Activated effector memory CD4-positive, alpha-beta T cell treated with Interleukin-2 at 50 U/mL for 16 hours (primary cell): ENCODE data around the gene RCC1.
"Not testable (repeated sequence)": the region's sequence is repeated elsewhere in the genome, so short reads cannot be mapped to it uniquely, and the experiment has no call there.

Source experiments
- DNase-seq: peaks from one replicate; pipeline ENCODE4 v3.0.0-alpha.2; 2020

RCC1 gene

GRCh38 chr1:28512058-28512611, 6.3 kb downstream of the RCC1 start:
- no peak for DNase-seq

DNA sequence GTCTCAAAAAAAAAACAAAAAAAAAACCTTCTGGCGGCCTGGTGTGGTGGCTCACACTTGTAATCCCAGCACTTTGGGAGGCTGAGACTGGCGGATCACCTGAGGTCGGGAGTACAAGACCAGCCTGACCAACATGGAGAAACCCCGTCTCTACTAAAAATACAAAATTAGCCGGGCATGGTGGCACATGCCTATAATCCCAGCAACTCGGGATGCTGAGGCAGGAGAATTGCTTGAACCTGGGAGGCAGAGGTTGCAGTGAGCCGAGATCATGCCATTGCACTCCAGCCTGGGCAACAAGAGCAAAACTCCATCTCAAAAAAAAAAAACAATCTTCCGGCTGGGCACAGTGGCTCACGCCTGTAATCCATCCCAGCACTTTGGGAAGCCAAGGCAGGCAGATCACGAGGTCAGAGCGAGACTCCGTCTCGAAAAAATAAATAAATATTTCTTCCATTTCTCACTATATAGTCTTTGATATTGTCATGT, 8.6 kb downstream of the RCC1 start:
- DNase-seq, result not testable (repeated sequence)

DNA sequence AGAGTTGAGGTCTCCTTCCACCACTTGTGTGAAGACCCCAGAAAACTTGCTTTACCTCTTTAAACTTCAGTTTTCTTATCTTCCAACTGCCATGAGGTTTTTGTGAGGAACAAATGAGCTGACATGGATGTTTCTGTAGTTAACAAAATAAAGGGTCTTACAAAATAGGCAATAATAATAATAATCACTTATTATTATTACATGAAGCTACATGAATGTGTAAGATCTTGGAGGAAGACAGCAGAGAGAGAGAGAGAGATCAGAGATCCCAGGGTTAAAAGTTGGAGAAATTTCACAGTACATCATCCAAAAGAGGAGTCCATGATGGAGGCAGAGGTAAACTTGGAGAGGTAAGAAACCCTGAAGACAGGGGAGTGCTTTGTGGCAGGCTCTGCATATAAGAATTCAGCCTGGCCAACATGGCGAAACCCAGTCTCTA, 10.7 kb downstream of the RCC1 start:
- DNase-seq, result no peak

- DNase-seq, result no peak
Measured at GRCh38 chr1:28517649-28517999, 11.8 kb downstream of the RCC1 start.

DNA sequence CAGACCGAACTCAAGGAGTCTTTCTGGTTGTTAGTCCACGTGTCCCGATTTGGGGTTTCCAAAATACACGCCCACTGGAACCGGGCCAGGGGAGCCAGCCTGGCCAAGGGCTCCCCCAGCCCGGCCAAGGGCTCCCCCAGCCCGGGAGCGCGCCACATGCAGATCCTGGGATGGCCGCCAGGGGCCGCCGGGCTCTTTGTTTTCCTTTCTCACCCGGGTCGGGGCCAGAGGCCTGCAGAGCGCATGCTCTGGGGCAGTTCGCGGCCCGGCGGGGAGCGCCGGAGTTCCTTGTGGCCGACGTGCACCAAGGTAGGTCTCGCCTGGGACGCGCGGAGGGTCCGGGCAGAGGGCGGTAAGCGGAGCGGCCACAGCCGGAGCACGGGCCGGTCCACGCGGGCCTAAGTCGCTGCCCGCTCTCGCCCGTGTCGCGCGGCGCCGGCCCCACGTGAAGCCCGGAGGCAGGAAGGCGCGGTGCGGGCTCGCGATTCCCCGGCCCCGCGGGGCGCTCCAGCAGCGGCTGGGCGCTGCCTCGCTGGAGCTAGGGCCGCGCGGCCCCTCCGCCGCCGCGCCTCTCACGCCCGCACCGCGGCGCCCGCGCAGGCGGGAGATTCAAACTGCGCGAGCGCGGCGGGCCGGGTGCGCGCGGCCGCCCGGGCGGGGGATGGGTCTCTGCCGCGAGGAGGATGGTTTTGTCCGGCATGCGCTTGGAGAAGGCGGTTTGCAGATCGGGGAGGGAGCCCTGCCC, 12.3 kb downstream of the RCC1 start:
- DNase-seq, result peak; percentile 83

DNA sequence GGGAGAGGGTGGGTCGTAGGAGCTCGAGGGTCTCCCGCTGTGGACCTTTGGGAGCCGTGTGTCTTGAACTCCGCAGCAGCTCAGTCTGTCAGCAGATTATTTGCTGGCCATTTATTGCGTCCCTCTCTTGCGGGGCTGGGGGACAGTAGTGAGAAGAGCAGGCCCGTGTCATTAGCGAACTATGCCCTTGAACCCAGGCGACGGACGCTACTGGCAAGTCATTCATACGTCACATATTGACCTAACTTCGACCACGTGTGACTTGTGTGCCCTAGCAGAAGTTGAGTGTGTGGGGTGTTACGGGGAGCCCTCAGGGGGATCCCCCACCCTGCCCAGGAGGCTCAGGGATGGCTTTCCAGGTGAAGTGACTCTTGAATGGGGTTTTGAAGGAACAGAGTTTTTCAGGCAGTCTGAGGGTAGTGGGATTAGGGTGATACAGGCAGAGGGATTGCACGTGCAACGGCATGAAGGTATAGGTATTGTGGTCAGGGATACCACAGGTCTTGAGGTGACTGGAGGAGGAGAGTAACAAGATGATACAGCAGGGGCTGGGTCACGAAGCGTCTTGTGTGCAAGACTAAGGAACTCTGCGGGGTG, 13.0 kb downstream of the RCC1 start:
- DNase-seq, result no peak

DNA sequence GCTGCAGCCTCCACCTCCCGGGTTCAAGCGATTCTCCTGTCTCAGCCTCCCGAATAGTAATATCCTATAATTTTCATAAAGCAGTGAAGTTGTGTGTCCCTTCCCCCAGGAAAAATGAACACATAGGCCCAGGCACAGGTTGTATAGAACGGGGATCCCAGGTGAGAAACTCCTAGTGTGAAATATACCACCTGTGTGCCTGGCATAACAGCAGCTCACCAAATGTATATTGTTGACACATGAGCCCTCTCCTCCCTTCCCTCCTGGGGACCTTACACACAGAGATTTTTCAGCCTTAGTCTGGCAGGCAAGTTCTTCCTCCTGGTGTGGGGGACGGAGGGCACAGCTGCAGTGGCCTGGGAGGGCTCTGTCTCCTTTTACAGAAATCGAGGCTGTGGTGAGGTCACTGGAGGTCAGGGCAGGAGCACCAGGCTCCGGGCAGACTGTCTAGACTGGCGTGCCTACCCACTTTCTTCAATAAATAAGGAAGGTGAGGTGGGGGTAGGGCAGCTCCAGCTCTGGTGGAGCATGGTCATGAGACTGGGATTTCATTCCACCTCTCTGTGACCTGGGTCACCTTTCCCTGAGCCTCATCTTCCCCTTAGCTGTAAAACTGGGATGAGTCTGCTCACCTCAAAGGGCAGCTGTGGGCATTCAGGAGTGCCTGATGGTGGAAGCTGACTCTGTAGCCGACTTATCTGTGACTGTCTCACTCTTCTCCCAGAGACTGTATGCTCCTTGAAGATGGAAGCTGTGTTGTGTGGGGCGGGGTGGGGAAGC, 14.3 kb downstream of the RCC1 start:
- DNase-seq, result no peak

DNA sequence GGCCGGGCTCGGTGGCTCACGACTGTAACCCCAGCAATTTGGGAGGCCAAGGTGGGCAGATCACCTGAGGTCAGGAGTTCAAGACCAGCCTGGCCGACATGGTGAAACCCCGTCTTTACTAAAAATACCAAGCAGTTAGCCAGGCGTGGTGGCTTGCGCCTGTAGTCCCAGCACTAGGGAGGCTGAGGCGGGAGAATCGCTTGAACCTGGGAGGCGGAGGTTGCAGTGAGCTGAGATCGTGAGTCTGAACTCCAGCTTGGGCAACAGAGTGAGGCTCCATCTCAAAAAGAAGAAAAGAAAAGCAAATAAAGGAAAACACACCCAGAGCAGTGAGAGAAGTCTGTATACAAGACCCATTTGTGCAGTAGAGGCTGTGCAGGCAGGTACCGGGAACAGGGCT, 15.0 kb downstream of the RCC1 start:
- DNase-seq, result not testable (repeated sequence)

DNA sequence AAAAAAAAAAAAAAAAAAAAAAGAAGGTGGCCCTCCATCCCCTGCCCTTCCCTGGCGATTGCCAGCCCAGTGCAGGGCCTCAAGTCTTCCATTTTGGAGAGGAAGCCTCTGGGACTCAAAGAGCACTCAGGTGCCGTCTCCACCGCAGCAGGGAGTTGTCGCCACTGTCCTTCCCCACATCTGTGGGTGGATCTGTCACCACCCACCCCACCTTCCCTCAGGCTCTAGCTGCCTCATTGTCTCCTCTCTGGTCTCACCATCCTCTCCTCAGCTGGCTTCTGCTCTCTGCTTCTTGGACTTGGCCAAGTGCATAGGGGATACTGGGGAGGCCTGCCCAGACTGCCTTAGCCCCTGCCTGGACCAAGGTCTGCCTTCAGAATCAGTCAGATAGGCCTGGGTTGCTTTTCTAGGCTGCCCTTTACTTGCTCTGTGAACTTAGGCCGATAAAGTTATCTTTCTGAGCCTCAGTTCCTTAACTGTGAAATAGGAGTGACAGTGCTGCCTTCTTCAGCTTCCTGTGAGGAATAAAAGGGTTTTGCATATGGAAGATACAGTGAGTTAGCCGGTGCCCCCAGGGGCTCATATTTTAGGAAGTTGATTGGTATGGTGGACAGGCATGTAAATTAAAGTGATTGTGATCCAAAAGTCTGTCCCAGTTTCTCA, 15.8 kb downstream of the RCC1 start:
- DNase-seq, result no peak

DNA sequence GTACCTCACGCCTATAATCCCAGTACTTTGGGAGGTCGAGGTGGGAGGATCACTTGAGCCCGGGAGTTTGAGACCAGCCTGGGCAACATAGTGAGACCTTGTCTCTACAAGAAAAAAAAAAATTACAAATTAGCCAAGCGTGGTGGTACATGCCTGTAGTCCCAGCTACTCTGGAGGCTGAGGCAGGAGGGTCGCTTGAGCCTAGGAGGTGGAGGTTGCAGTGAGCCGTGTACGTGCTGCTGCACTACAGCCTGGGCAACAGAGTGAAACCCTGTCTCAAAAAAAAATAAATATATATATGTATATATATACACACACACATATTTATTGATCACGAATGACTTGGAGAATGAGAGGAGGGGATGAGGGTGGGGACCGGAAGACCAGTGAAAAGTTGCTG, 16.7 kb downstream of the RCC1 start:
- not testable (repeated sequence) for DNase-seq

DNA sequence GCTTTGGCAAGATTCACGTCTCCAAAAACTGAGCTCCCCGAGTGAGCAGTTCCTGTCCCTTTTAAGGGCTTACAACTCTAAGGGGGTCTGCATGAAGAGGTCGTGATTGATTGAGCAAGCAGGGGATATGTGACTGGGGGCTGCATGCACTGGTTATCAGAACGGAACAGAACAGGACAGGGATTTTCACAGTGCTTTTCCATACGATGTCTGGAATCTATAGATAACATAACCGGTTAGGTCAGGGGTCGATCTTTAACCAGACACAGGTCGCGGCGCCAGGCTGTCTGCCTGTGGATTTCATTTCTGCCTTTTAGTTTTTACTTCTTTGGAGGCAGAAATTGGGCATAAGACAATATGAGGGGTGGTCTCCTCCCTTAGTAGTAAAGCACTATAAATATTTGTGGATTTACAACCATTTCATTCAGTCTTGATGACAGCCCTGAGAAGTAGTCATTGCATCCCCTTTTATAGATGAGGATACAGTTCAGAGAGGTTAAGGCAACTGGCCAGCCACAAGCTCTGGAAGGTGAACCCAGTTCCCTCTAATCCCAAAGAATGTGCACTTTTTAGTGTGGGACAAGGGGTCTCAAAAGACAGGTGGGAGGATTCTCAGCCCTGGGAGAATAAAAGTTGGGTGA, 19.3 kb downstream of the RCC1 start:
- DNase-seq, result not testable (repeated sequence)

GRCh38 chr1:28526886-28527285, 21.0 kb downstream of the RCC1 start:
- DNase-seq, result no peak

- no peak for DNase-seq
Measured at GRCh38 chr1:28530456-28530855, 24.6 kb downstream of the RCC1 start.

DNA sequence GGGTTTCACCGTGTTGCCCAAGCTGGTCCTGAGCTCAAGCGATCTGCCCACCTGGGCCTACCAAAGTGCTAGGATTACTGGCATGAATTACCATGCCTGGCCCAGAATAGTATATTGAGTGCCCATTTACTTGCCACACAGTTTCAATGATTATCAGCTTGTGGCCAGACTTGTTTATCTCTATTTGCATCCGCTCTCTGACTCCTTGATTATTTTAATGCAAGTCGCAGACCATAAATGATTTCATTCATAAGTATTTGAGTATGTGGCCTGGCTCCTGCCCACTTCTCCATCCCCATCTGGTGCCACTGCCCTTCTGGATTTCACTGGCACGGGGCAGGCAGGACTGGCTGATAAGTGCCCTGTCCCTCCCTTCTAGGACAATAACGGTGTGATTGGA, 28.8 kb downstream of the RCC1 start:
- DNase-seq, result no peak

- DNase-seq, result no peak
Measured at GRCh38 chr1:28535180-28535579, 29.3 kb downstream of the RCC1 start.

GRCh38 chr1:28537457-28538199, 31.8 kb downstream of the RCC1 start:
- no peak for DNase-seq

DNA sequence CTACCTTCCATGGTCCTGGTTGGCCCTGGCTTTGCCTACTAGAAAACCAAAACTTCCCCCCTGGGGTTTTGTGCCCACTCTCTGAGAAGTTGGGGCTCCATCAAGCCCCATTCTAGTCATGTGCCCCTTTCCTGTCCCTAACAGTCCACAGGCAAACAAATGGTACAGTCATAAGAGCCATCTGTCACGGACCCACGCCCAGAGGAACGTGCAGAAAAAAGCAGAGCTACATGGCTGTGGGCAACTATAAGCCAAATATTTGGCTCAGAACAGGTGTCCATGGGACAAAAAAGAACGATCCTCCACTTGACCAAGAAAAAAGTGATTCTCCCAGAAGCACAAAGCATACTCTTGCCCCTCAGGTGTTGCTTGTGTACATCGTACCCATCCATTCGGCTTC, 32.4 kb downstream of the RCC1 start:
- DNase-seq, result no peak

- DNase-seq, result no peak
Measured at GRCh38 chr1:28540651-28541050, 34.8 kb downstream of the RCC1 start.

- DNase-seq, result not testable (repeated sequence)
Measured at GRCh38 chr1:28541414-28542015, 35.7 kb downstream of the RCC1 start.

DNA sequence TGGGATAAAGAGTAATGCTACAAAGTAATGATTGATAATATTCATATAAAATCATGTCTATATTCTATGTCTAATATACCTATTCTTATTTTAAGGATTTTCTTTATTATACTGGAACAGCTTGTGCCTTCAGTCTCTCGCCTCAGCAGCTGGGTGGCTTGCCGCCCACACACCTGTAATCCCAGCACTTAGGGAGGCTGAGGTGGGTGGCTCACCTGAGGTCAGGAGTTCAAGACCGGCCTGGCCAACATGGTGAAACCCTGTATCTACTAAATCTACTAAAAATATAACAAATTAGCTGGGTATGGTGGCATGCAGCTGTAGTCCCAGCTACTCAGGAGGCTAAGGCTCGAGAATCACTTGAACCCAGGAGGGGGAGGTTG, 39.4 kb downstream of the RCC1 start:
- no peak for DNase-seq

DNA sequence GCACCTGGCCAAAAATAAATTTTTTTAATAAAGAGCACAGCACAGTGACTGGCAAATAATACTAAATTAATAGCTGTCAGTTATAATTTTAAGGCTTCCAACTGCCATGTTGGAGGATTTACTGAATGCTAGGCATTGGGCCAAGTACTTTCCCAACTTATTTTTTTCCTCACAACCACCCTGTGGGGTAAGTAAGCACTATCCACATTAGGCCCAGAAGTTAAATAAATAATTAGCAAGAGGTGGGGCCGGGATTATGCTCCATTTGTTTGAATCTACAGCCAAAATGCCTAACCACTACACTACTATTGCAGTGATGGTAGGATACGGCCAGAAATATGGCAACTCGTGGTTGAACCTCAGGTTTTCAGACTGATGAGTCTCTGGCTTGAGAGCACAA, 42.5 kb downstream of the RCC1 start:
- DNase-seq, result no peak
